Measurements from ENCODE around the gene LURAP1L. TPM values are rescaled to one million over a fixed set of nuclear protein-coding genes. Genes with fewer than 3 reads are reported as not detected.

Gene LURAP1L
- total and polyA plus RNA-seq, 2 donors (not counting 1 experiment from before 2014, with no cell fraction given): 39.9 to 94.1 TPM

GRCh38 chr9:12790883-12791282 lies 16.1 kb downstream of the LURAP1L start:
- no peaks in the 10 kb centered on the region for H3K27me3 ChIP-seq (ENCODE audit: control insufficient read depth, insufficient read depth, low read length)
- no peaks in the 10 kb centered on the region for H3K9me3 ChIP-seq (ENCODE audit: control insufficient read depth, insufficient read depth, low read depth, low read length)
- H3K4me2 ChIP-seq (ENCODE audit: extremely low read depth, insufficient read depth, low read length): peak overlapping the region; percentile 70
- no peak overlapping the region for H2AFZ ChIP-seq (ENCODE audit: low read length)
- H3K4me1 ChIP-seq (ENCODE audit: control insufficient read depth, extremely low read depth, insufficient read depth, low read length): peaks cover 21% of the 10 kb centered on the region
- H3K27ac ChIP-seq (ENCODE audit: insufficient read depth, low read length): peak overlapping the region; percentile 34
- no peak overlapping the region for H3K4me3 ChIP-seq (replicated peaks in 1 of 4; ENCODE audit: control extremely low read depth in 1 of 4, insufficient read depth in 1 of 4, low read depth in 3 of 4, low read length in 4 of 4)
- H3K9ac ChIP-seq (ENCODE audit: insufficient read depth, low read length): no peak overlapping the region
- no peaks in the 10 kb centered on the region for H3K36me3 ChIP-seq (ENCODE audit: control insufficient read depth, insufficient read depth, low read length)
- H3K79me2 ChIP-seq (ENCODE audit: control insufficient read depth, insufficient read depth, low read length): peaks cover 60% of the 10 kb centered on the region
- no peaks in the 10 kb centered on the region for H4K20me1 ChIP-seq (ENCODE audit: control insufficient read depth, extremely low read depth, insufficient read depth, low read length)
- TF ChIP-seq EZH2 (IDR thresholded peaks at IDR 0.05; ENCODE audit: low read length, missing control alignments): no peak
- TF ChIP-seq CTCF (conservative IDR thresholded peaks at IDR 0.05 in 1 of 2, IDR thresholded peaks at IDR 0.05 in 1 of 2; ENCODE audit: low read depth in 1 of 2, low read length in 2 of 2): no peak
- DNase-seq (ENCODE audit: low read depth in 2 of 2): no peak

- no peak overlapping the region for H3K9ac ChIP-seq (ENCODE audit: insufficient read depth, low read length)
- no peaks in the 10 kb centered on the region for H3K27me3 ChIP-seq (ENCODE audit: control insufficient read depth, insufficient read depth, low read length)
- peaks cover 60% of the 10 kb centered on the region for H3K79me2 ChIP-seq (ENCODE audit: control insufficient read depth, insufficient read depth, low read length)
- H3K9me3 ChIP-seq (ENCODE audit: control insufficient read depth, insufficient read depth, low read depth, low read length): no peaks in the 10 kb centered on the region
- peak overlapping the region; percentile 83 for H3K4me2 ChIP-seq (ENCODE audit: extremely low read depth, insufficient read depth, low read length)
- no peaks in the 10 kb centered on the region for H3K36me3 ChIP-seq (ENCODE audit: control insufficient read depth, insufficient read depth, low read length)
- peaks cover 25% of the 10 kb centered on the region for H3K4me1 ChIP-seq (ENCODE audit: control insufficient read depth, extremely low read depth, insufficient read depth, low read length)
- H4K20me1 ChIP-seq (ENCODE audit: control insufficient read depth, extremely low read depth, insufficient read depth, low read length): no peaks in the 10 kb centered on the region
- peak overlapping the region; percentile 52 for H3K27ac ChIP-seq (ENCODE audit: insufficient read depth, low read length)
- peak in 1 of 2 donors; percentile 96 for DNase-seq (ENCODE audit: low read depth in 2 of 2)
- TF ChIP-seq EZH2 (IDR thresholded peaks at IDR 0.05; ENCODE audit: low read length, missing control alignments): no peak
- TF ChIP-seq CTCF (conservative IDR thresholded peaks at IDR 0.05 in 1 of 2, IDR thresholded peaks at IDR 0.05 in 1 of 2; ENCODE audit: low read depth in 1 of 2, low read length in 2 of 2): no peak
- no peak overlapping the region for H2AFZ ChIP-seq (ENCODE audit: low read length)
- H3K4me3 ChIP-seq (replicated peaks in 1 of 4; ENCODE audit: control extremely low read depth in 1 of 4, insufficient read depth in 1 of 4, low read depth in 3 of 4, low read length in 4 of 4): peak overlapping the region in 2 of 4 experiments; percentile 20 to 42
These were observed 19.4 kb downstream of the LURAP1L start for GRCh38 chr9:12794101-12794799.

- H3K27me3 ChIP-seq (ENCODE audit: control insufficient read depth, insufficient read depth, low read length): no peaks in the 10 kb centered on the region
- H3K4me2 ChIP-seq (ENCODE audit: extremely low read depth, insufficient read depth, low read length): no peak overlapping the region
- no peak overlapping the region for H3K27ac ChIP-seq (ENCODE audit: insufficient read depth, low read length)
- H3K9me3 ChIP-seq (ENCODE audit: control insufficient read depth, insufficient read depth, low read depth, low read length): no peaks in the 10 kb centered on the region
- peaks cover 25% of the 10 kb centered on the region for H3K4me1 ChIP-seq (ENCODE audit: control insufficient read depth, extremely low read depth, insufficient read depth, low read length)
- H3K4me3 ChIP-seq (replicated peaks in 1 of 4; ENCODE audit: control extremely low read depth in 1 of 4, insufficient read depth in 1 of 4, low read depth in 3 of 4, low read length in 4 of 4): no peak overlapping the region
- no peak overlapping the region for H2AFZ ChIP-seq (ENCODE audit: low read length)
- no peak for TF ChIP-seq EZH2 (IDR thresholded peaks at IDR 0.05; ENCODE audit: low read length, missing control alignments)
- no peaks in the 10 kb centered on the region for H4K20me1 ChIP-seq (ENCODE audit: control insufficient read depth, extremely low read depth, insufficient read depth, low read length)
- H3K79me2 ChIP-seq (ENCODE audit: control insufficient read depth, insufficient read depth, low read length): peaks cover 48% of the 10 kb centered on the region
- no peak overlapping the region for H3K9ac ChIP-seq (ENCODE audit: insufficient read depth, low read length)
- H3K36me3 ChIP-seq (ENCODE audit: control insufficient read depth, insufficient read depth, low read length): no peaks in the 10 kb centered on the region
- no peak for DNase-seq (ENCODE audit: low read depth in 2 of 2)
These were observed 21.8 kb downstream of the LURAP1L start for GRCh38 chr9:12796601-12797000.
